ENCODE results near the gene OR51B5. TPM values are rescaled to one million over a fixed set of nuclear protein-coding genes. Genes with fewer than 3 reads are reported as not detected.
"Not testable (repeated sequence)": the region's sequence is repeated elsewhere in the genome, so short reads cannot be mapped to it uniquely, and the experiment has no call there.

OR51B5 gene
- total RNA-seq, 2 donors from 2014 or later: 0.49 to 4.2 TPM

- TF ChIP-seq, protein P1, sequence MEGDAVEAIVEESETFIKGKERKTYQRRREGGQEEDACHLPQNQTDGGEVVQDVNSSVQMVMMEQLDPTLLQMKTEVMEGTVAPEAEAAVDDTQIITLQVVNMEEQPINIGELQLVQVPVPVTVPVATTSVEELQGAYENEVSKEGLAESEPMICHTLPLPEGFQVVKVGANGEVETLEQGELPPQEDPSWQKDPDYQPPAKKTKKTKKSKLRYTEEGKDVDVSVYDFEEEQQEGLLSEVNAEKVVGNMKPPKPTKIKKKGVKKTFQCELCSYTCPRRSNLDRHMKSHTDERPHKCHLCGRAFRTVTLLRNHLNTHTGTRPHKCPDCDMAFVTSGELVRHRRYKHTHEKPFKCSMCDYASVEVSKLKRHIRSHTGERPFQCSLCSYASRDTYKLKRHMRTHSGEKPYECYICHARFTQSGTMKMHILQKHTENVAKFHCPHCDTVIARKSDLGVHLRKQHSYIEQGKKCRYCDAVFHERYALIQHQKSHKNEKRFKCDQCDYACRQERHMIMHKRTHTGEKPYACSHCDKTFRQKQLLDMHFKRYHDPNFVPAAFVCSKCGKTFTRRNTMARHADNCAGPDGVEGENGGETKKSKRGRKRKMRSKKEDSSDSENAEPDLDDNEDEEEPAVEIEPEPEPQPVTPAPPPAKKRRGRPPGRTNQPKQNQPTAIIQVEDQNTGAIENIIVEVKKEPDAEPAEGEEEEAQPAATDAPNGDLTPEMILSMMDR (IDR thresholded peaks at IDR 0.05): no peak
- no peak for ATAC-seq (ENCODE audit: insufficient number of reproducible peaks, low FRiP score, low read depth)
- no peaks in the 10 kb centered on the region for H3K27me3 ChIP-seq (replicated peaks; ENCODE audit: insufficient read depth)
Measured at GRCh38 chr11:5364214-5364613, 20.9 kb upstream of the OR51B5 start.

DNA sequence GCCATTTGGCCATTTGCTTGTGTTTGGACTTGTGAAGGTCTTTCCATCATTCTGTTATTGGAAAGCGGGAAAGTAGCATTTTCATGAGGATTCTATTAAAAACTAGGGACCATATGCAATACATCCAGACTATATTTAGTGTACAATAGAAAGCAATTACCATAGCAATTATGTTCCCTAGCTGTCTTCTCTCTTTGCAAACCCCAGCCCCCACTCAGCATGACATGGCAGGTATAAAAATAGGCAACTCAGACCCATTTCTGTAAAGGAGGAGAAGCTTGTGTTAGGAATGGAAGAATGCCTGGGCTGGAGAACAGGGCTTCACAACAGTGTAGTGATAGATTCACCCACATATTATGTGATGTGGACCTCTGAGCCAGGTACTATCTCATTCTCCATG is 20.4 kb upstream of the OR51B5 start:
- no peak for ATAC-seq (ENCODE audit: insufficient number of reproducible peaks, low FRiP score, low read depth)
- TF ChIP-seq, protein P1 (IDR thresholded peaks at IDR 0.05): no peak
- Histone ChIP-seq H3K9me3 (no peaks in the 10 kb centered on the region), H3K36me3 (no peaks in the 10 kb centered on the region), H3K27ac (no peak overlapping the region), H3K4me1 (ENCODE audit: control insufficient read depth in 1 of 2, low read depth in 2 of 2) (peaks cover 6 to 17% of the 10 kb centered on the region in 2 donors), H3K4me3 (no peak overlapping the region), H3K27me3 (replicated peaks; ENCODE audit: insufficient read depth) (no peaks in the 10 kb centered on the region)
- DNase-seq (ENCODE audit: low spot score): no peak

More at GRCh38 chr11:5364214-5364613, 20.9 kb upstream of the OR51B5 start:
- peaks cover 6 to 17% of the 10 kb centered on the region in 2 donors for H3K4me1 ChIP-seq (ENCODE audit: control insufficient read depth in 1 of 2, low read depth in 2 of 2)
- H3K36me3 ChIP-seq: no peaks in the 10 kb centered on the region
- H3K4me3 ChIP-seq: no peak overlapping the region
- no peak for DNase-seq (ENCODE audit: low spot score)
- H3K9me3 ChIP-seq: no peaks in the 10 kb centered on the region
- no peak overlapping the region for H3K27ac ChIP-seq

DNA sequence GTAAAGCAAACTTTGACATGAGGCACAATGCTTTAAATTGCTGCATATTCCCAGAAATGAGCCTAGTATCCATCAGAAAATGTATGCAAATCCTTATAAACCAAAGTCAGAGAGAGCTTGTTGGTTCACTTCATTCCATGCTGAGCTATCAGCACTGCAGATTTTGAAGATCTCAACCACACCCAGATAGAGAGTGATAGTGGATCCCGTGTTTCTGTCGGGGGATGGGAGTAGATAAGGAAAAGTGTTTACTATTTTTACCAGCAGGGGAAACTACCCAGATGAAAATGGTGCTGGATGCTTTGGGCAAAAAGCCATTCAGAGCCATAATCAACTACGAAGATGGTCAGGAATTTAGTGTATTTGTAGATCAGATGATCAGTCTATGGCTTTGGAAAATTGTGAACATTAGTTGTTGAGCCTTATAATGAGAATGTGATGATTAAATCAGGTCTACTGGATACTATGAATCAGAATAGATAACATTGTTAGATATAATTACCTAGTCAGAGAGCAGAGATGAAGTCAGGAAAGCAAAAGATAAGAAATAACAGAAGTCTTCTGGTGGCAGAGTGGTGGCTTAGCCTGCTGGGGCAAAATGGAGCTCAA is 18.8 kb upstream of the OR51B5 start:
- Histone ChIP-seq H3K36me3 (no peaks in the 10 kb centered on the region), H3K27me3 (replicated peaks; ENCODE audit: insufficient read depth) (no peaks in the 10 kb centered on the region), H3K27ac (no peak overlapping the region), H3K4me1 (ENCODE audit: control insufficient read depth in 1 of 2, low read depth in 2 of 2) (peaks cover 0 to 3% of the 10 kb centered on the region in 2 donors), H3K4me3 (no peak overlapping the region), H3K9me3 (no peaks in the 10 kb centered on the region)
- ATAC-seq (ENCODE audit: insufficient number of reproducible peaks, low FRiP score, low read depth) (no peak), DNase-seq (ENCODE audit: low spot score) (no peak)
- TF ChIP-seq, protein P1 (IDR thresholded peaks at IDR 0.05): no peak

GRCh38 chr11:5356031-5356430 is 12.7 kb upstream of the OR51B5 start:
- H3K9me3 ChIP-seq; H3K36me3 ChIP-seq; H3K27me3 ChIP-seq (replicated peaks; ENCODE audit: insufficient read depth); DNase-seq (ENCODE audit: low spot score); H3K4me1 ChIP-seq (ENCODE audit: control insufficient read depth in 1 of 2, low read depth in 2 of 2); ATAC-seq (ENCODE audit: insufficient number of reproducible peaks, low FRiP score, low read depth); H3K4me3 ChIP-seq; H3K27ac ChIP-seq: not testable (repeated sequence)

DNA sequence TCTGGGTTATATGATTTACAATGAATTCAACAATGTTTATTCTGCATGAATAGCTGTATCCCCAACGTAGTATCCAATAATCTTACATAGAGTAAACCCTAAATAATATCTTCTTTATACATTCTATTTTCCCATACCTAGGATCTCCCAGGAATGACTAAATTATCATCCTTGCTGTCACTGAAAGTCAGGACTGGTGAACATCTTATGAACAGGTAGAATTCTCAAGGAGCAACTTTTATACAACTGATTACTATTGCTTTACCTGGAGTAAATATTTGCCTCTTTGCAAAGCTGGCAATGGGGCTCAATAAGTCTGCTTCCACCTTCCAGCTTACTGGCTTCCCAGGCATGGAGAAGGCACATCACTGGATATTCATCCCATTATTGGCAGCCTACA is 7.9 kb upstream of the OR51B5 start, which contains the start of gene OR51B6:
OR51B6 (plus strand) TSS at position 301 of the 400 bp plus-strand sequence; CDS start at position 301, 0 bp downstream.
- no peaks in the 10 kb centered on the region for H3K4me1 ChIP-seq (ENCODE audit: control insufficient read depth in 1 of 2, low read depth in 2 of 2)
- ATAC-seq (ENCODE audit: insufficient number of reproducible peaks, low FRiP score, low read depth): no peak
- TF ChIP-seq, protein P1 (IDR thresholded peaks at IDR 0.05): no peak
- no peaks in the 10 kb centered on the region for H3K9me3 ChIP-seq
- no peak within 1 kb of the TSS for H3K4me3 ChIP-seq
- H3K27ac ChIP-seq: no peak within 1 kb of the TSS
- no peaks in the 10 kb centered on the region for H3K27me3 ChIP-seq (replicated peaks; ENCODE audit: insufficient read depth)
- DNase-seq (ENCODE audit: low spot score): no peak
- no peaks in the 10 kb centered on the region for H3K36me3 ChIP-seq

DNA sequence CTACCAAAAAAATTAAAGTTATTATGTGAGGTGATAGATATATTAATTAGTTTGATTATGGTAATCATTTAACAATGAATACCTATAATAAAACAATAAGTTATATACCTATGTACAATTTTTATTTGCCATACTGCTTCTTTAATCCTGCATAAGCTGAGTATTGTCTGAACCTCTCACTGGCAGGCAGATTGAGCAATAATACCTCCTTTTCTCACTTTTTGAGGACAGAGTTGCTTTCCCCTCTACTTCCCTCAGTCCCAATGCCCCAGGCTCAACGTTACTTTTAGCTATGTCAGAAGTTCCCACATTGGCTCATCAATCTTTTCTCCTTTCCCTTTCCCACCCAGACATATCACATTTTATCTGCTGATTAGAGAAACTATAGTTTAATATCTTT is 6.2 kb upstream of the OR51B5 start:
- ATAC-seq (ENCODE audit: insufficient number of reproducible peaks, low FRiP score, low read depth) (no peak), DNase-seq (ENCODE audit: low spot score) (no peak)
- TF ChIP-seq, protein P1 (IDR thresholded peaks at IDR 0.05): no peak
- no peak overlapping the region for H3K27ac ChIP-seq
- H3K36me3 ChIP-seq: no peaks in the 10 kb centered on the region
- H3K9me3 ChIP-seq: no peaks in the 10 kb centered on the region
- no peak overlapping the region for H3K4me3 ChIP-seq
- no peaks in the 10 kb centered on the region for H3K27me3 ChIP-seq (replicated peaks; ENCODE audit: insufficient read depth)
- H3K4me1 ChIP-seq (ENCODE audit: control insufficient read depth in 1 of 2, low read depth in 2 of 2): no peaks in the 10 kb centered on the region

Measured in thoracic aorta (tissue), 2 donors.